HG03354 (cell line): ENCODE data around the gene CACNA1C.

ENCODE experiments used
- ATAC-seq: cut with Tn5 transposase; IDR thresholded peaks from one replicate; pipeline ENCODE4 v1.9.1; 2021; ENCODE audit warnings: mild to moderate bottlenecking; ENCODE audit not compliant: unreplicated experiment, poor library complexity, severe bottlenecking

Gene CACNA1C

GRCh38 chr12:2265461-2266167, 212.8 kb downstream of the CACNA1C start:
- ATAC-seq = no peak

DNA sequence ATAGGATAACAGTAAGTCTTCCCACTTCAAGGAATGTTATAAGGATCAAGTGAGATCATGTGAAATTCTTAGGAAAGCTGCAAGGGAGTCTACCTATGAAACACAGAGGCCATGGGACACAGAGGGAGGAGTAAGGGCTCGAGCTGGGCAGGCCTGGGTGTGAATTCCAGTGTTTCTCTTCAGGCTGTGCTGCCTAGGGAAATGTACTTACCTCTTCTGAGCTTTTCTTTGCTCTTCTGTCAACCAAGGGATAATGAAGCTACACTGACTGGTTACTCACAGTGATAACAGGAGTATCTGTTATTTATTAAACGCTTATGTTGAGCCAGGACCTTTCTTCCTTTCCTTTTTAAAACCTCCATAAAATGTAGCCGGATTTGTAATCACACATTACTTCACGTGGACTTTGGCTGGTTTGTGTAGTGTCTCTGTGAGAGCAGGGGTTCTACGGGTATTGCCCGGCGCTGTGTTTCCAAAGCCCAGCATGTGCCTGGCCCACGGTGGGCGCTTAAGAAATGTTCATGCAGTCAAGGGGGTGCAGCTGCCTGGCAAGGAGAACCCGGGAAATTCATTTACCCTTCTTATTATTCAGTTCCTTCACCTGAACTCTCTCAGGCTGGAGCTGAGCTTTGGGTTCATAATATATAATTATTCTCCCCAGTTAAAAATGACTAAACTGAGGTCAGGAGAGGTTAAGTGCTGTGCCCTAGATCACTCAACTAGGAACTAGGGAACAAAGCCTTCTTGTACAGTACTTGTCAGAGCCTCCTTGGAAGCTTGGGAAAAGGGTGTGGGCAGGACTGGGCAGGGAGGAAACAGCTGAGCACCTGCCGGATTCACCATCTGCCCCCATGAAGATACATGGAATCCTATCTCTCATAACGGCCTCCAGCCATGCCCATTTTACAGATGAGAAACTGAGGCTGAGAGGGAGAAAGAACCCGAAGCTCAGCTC, 214.2 kb downstream of the CACNA1C start:
- ATAC-seq = no peak

- ATAC-seq = no peak
These were observed 215.1 kb downstream of the CACNA1C start for GRCh38 chr12:2267703-2268470.

GRCh38 chr12:2268471-2269286, 215.9 kb downstream of the CACNA1C start:
- ATAC-seq = no peak

DNA sequence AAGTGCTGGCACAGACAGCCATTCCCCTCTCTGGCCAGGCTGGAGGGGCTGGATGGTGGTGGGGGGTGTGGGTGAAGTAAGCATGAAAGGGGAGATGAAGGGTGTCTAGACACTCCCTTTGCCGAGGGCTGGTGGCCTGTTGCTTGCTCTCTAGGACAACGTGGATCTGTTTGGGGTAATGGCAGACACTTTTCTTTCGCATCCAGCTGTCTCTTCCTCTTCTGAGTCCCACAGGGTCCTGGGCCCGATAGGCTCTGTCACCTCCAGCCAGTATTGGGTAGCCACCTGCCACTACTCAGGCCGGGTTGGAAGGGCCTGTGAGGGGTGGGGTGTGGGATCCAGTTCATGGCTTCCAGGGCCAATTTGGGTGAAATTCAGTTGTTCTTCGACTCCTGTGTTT, 218.1 kb downstream of the CACNA1C start:
- no peak for ATAC-seq

- ATAC-seq = no peak
These were observed 219.2 kb downstream of the CACNA1C start for GRCh38 chr12:2271961-2272360.

GRCh38 chr12:2273288-2273687, 220.5 kb downstream of the CACNA1C start:
- ATAC-seq = no peak

DNA sequence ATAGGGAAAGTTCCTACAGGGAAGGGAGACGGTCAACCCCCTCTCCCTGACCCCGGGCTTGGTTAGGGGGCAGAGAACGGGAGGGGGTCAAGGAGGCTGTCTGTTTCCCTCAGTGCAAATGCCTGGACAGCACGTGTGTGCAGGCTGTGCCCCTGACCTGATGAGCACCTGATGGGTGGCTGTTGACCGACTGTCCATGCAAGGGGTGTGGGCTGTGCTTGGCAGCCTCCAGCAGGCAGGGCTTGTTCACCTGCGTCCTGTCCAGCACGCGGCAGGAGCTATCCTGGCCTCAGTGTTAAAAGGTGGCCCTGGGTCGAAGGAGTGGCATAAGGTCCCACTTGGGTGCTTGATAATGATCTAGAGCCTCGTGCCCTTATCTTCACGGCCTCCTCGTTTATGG, 221.0 kb downstream of the CACNA1C start:
- ATAC-seq = no peak

GRCh38 chr12:2274733-2275132, 221.9 kb downstream of the CACNA1C start:
- no peak for ATAC-seq

DNA sequence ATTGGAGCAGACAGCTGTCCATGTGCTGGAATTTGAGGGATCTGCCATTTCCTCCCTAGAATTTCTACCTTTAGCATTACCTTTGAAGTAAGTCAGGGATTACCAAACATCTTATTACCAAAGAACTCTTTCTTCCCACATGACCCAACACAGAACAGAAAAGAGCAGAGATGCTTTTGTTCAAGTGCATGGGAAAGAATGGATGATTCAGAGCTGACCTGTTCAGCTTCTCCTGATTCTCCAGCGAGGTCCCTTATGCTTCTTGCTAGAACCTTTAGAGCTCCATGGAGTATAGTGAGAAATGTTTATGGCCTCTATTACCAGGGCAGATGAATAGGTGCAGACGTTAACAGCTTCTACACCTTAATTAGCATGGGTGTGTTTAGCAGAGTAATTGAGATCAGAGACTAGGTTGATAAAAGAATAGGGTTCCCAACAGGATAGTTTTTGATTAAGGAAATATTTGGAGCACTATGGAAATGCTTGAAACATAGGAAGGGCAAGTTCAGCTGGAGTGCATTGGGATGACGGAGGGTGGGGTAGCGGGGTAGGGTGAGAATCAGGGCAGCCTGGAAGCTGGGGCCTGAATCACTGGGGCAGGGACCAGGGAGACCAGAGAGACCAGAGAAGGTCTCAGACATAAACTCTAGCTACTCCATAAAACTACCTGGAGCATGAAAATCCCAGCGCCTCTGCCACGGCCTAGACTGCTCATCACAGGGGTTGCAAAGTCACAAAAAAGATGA, 223.7 kb downstream of the CACNA1C start:
- ATAC-seq = no peak

GRCh38 chr12:2277492-2278155, 224.8 kb downstream of the CACNA1C start:
- no peak for ATAC-seq

- ATAC-seq = no peak
These were observed 228.7 kb downstream of the CACNA1C start for GRCh38 chr12:2281446-2281845.

DNA sequence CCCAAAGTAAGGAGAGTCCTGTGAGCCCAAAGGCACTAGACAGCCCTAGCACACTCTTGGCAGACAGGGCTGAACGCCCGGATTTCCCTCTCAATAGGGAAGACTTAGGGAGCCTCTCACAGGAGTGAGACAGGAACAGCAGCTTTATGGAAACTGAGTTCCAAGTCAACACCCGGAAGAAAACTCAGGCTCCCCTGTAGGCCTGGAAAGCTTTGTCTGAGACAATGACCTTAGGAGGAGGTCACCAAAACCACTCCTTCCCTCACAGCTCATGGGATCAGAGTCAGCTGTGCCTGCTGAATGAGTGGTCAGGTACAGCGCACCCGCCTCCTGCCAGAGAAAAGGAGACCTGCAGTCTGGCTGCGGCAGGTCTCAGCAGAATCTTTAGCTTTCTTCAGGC, 229.5 kb downstream of the CACNA1C start:
- ATAC-seq = no peak

- ATAC-seq = no peak
These were observed 230.7 kb downstream of the CACNA1C start for GRCh38 chr12:2283480-2283879.

DNA sequence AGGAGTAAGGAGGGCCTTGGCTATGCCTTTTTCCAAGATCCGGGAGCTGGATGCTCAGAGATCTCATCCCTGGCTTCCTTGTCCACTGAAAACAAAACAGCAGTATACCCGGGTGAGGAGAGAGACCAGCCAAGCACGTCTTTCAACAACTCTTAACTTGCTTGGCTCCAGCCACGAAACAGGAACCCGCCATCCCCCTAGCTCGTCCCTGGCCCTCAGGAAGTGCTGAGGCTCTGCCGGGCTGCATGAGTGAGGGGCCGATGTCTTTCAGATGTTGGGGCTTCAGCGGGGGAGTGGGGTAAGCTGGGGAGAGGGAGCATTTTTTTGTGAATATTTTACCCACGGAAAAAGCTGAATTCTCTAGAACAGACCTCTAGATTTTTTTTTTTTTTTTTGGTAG, 231.1 kb downstream of the CACNA1C start:
- no peak for ATAC-seq

DNA sequence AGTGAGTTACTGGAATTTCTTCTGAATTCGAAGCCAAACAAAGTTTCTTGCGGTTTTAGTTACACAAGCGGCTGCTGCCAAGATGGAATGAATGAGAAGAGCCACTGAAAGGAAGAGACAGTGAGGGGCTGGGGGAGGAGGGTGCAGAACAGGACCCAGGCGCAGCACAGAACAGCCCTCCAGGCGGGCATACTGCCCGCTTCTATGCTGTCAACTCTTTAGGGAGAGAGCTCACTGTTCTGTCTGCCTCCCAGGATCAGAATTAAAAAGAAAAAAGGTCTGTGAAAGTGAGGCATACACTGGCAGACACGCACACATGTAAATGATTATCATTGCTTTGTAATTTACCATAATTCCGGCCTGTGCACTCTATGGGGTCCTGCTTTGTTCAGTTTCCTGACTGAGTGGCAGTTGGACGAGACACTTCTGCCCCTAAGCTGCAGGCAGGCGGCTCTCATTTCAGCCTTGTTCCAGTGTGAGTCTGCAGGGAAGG, 231.6 kb downstream of the CACNA1C start:
- no peak for ATAC-seq

GRCh38 chr12:2284857-2285256, 232.1 kb downstream of the CACNA1C start:
- no peak for ATAC-seq

DNA sequence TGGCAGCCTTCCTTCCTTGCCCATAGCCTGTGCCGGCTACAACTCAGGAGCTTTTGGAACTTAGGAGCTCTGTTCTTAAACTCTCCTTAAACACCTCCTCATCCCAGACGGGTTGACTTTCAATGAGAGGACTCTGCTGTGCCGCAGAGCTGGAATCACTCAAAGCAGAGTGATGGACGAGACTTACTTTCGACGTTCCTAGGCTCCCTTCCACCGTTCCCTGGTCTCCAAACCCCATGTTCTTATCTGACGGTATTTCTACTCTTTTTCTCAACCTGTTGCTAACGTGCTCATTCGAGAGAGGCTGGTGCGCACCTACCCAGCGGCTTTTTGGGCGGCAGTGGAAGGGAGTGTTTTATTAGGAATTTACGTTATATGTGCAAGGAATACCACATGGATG, 232.7 kb downstream of the CACNA1C start:
- ATAC-seq = no peak
